Stomach (tissue), 4 donors: Measurements from ENCODE around the gene CHN2.

Experiments
- CTCF ChIP-seq, 7 experiments: fragments of 450-650 bp in 4 of 7; fragments of 200-600 bp in 3 of 7; sonication (generic) in 3 of 7; IDR thresholded peaks; one replicate each; pipeline ENCODE4 v1.5.1; 2016 to 2019; ENCODE audit warnings: antibody characterized with exemption in 7 of 7, control low read depth in 2 of 7, mild to moderate bottlenecking in 1 of 7
- POLR2AphosphoS5 ChIP-seq, 3 donors: sonication (generic); formaldehyde crosslinking; IDR thresholded peaks; one replicate each; pipeline ENCODE4 v1.6.1; 2016; ENCODE audit warnings: antibody characterized with exemption in 3 of 3

- TF ChIP-seq CTCF (IDR thresholded peaks at IDR 0.05) (no peak), POLR2AphosphoS5 (IDR thresholded peaks at IDR 0.05) (no peak)
Measured at GRCh38 chr7:29367784-29368183, 173.2 kb downstream of the CHN2 start.
